AG08395 (cell line): Measurements from ENCODE around the gene SLC13A1.
"Not testable (repeated sequence)": the region's sequence is repeated elsewhere in the genome, so short reads cannot be mapped to it uniquely, and the experiment has no call there.

Source experiments
- DNase-seq: peaks from one replicate; pipeline ENCODE4 v3.0.0; 2012; ENCODE audit warnings: mixed read lengths, low spot score

SLC13A1 gene

DNA sequence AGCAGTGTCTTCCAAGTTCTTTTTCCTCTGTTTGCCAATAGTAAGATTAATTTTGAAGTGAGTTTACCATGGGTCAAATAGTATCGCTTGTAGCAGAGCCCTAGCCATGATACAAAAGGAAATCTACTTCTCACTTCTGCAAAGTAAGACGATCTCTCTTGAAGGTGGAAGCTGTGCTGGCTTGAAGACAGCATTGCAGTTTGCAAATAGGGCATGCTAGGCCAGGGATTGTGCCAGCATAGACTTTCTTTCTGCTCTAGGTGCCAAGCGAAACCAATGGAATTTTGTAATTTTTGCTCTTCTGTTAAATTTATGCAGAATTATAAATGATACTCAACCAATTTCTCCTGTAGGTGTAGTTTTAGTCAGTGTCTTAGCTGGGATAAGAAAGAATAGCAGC, 74.5 kb downstream of the SLC13A1 start:
- no peak for DNase-seq

- DNase-seq, result no peak
Measured at GRCh38 chr7:123122916-123123315, 76.9 kb downstream of the SLC13A1 start.

- DNase-seq, result peak; percentile 8
Measured at GRCh38 chr7:123120286-123120685, 79.5 kb downstream of the SLC13A1 start.

GRCh38 chr7:123115331-123115730, 84.4 kb downstream of the SLC13A1 start:
- DNase-seq, result no peak

DNA sequence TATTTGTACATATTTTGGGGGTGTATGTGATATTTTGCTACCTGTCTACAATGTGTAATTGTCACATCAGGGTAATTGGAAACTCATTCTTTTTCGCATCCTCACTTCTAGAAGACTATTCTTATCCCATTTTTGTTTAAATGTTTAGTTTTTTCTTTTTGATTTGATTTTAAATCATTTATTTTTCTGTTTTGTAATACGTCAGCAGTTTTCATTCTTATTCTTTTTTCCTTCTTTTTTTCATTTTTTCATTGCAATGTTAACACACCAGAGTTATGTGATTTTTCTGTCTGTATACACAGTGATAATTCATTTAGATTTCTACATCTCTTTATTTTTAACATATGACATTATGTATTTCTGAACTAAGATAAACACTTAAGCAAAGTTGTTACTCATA, 85.5 kb downstream of the SLC13A1 start:
- no peak for DNase-seq

DNA sequence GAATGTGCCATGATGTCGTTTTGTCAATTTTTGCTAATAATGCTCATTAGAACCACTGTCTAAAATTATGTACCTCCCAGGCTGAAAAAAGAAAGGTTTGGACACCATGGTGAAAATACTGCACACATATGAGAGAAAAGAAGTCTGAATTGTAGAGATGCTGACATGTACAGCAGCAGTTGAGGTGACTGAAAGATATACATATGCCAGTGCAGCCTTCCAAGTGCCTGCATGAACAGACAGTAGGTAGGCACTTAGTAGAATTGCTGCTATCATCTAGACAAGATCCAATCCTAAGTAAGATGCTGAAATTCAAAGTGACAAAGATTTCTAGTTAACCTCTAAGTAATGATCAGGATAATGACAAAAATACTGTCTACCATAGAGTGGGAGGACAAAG, 86.9 kb downstream of the SLC13A1 start:
- no peak for DNase-seq

DNA sequence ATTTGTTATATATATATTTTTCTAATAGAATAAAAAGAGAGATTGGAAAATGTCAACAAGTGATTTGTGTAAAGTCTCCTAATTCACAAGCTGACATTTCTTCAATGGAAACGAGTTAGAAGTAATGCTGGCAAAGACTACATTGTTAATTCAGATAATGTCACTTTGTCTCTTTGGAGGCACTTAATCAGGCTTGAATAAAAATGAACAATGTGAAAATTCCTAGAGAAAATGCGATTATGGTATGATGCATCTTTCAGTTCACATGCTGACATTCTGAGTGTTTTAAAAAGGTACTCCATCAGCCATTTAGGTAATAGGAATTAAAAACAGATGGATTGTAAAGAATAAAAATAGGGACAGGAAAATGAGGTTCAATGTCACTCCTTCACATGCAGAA, 100.1 kb downstream of the SLC13A1 start:
- DNase-seq, result no peak

DNA sequence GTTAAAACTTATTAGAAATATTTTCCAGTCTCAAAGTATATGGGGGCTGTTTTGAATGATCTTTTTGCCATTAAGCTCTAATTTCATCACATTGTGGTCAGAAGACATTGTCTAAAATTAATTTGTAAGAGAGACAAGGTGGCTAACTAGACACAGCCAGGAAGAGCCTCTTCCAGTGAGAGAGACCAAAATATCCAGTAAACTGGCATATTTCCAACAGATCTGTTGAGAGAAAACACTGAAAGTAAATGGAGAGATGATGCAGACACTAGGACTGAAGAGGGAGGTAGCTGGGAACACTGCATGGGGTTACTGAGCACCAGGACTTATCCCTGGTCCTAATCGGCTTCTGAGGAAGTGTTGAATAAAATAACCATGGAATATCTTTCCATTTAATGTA, 102.8 kb downstream of the SLC13A1 start:
- DNase-seq, result no peak

DNA sequence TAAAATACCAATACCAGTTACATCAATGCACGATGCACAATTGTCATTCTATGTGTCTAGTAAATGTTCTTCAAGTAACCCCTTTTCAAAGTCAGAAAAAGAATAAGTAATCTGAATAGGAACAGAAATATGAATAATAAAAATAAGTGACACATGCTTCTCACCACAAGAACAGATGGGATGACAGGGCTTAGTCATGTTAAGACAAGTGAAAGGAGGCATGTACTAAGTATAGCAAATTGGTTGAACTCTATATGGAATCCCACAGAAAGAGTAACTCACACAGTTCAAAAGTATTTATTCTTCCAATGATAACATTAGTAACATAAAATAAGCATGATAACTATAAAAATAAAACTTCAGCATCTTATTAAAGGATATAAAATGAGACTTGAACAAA, 103.3 kb downstream of the SLC13A1 start:
- DNase-seq, result no peak

GRCh38 chr7:123090456-123090855, 109.3 kb downstream of the SLC13A1 start:
- no peak for DNase-seq

DNA sequence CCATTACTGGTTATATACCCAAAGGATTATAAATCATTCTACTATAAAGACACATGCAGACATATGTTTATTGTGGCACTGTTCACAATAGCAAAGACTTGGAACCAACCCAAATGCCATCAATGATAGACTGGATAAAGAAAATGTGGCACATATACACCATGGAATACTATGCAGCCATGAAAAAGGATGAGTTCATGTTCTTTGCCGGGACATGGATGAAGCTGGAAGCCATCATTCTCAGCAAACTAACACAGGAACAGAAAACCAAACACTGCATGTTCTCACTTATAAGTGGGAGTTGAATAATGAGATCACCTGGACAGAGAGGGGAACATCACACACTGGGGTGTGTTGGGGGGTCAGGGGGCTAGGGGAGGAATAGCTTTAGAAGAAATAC, 112.9 kb downstream of the SLC13A1 start:
- DNase-seq, result not testable (repeated sequence)

GRCh38 chr7:123084861-123085260, 114.9 kb downstream of the SLC13A1 start:
- not testable (repeated sequence) for DNase-seq

DNA sequence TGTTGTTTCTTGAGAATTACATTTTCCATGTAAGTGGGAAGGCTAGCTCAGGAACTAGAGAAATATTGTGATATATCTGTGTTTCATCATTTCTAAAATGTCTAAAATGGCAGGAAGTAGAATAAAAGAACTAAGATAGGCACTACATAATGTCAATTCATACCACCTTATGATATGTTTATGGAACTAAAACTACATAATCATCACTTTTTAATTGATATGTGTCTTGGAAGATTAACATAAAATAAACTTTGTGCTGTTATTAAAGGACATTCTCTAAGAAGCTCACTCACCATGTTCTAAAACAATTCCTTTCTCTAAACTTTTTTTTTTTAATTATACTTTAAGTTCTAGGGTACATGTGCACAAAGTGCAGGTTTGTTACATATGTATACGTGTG, 120.7 kb downstream of the SLC13A1 start:
- no peak for DNase-seq

DNA sequence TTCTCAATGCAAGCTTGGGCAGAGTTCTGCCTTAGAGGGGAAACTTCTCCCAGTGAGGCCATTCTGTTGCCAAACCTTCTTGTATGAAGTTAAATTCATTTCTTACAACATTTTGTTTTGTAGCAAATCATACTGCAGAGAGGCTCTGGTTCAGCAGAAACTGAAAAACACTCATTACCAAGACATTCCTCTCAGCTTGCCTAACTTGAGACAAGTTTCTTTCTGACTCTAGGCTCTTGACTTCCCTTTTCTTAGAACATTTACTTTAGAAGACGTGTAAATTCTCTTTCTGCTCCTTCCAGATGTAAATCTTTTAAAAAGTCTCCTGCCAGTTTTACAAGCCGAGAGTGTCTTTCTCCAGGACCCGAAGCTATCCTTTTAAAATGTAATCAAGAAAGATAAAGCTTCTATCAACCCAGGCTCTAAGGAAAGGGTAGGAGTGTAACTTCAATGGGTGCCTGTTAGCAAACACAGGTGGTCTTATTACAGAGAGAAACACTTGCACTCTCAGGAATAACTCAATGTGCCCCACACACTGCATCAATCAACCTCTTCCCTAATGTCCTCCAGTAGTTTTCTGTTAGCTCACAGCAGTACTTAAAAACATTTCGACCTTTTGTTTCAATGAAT, 123.8 kb downstream of the SLC13A1 start:
- no peak for DNase-seq

DNA sequence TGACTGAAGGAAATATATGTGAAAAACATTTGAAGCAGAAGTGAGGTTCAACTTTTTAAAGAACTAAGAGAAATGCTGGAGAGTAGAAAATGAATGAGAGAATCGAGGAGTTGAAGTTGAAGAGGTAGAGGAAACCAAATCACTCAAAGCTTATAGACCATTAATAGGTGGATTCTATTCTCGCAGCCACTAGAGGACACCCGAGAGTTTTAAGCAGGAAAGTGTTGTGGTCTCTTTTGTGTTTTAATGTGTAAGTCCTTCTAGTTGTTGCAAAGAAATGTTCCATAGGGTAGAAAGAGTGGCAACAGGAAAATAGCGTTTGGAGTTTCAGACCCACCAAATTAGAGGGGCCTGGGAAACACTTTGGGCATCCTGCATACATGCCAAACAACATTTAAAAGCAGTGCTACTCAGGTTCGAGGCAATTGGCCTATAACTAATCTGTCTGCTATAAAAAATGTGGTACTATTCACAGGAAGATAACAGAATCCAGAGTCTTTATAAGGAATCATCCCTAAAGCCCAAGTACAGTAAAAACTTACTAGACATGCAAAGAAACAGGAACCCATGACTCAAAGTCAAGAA, 129.0 kb downstream of the SLC13A1 start:
- DNase-seq, result peak; percentile 11

DNA sequence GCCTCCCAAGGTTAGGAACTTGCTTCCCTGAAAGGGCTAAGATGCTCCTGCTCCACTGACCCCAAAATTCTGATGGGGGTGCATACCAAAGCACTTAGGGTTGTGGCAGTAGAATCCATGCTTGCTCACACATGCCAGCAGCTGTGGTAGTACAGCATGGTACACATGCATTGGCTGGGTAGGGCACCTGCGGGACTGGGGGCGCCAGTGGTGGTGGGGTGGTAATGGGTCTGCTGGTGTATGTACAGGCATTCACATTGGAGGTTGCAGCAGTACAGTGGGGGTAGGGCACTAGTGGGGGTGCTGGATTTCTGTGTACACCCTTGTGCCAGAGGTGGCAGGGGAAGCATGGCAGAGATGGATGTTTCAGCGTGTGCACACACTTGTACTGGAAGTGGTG, 132.0 kb downstream of the SLC13A1 start:
- DNase-seq, result no peak
